Stimulated activated effector memory CD8-positive, alpha-beta T cell treated with anti-CD3 and anti-CD28 coated beads, Interleukin-12 subunit alpha, Interleukin-12 subunit beta, amount 100 ng/mL, for 72 hours (primary cell): ENCODE data around the gene RAB40C.
"Not testable (repeated sequence)": the region's sequence is repeated elsewhere in the genome, so short reads cannot be mapped to it uniquely, and the experiment has no call there.

Source experiments
- ATAC-seq: fragments of 150-1000 bp; cut with Tn5 transposase; 2 replicates; pipeline ENCODE4 v1.10.0; 2021
- DNase-seq, 2 donors: peaks; one replicate each; pipeline ENCODE4 v3.0.0; 2021 to 2022; ENCODE audit warnings: low spot score in 2 of 2
- H3K27ac Mint-ChIP-seq: one replicate; pipeline ENCODE4 v1.8.0; 2022; ENCODE audit warnings: mild to moderate bottlenecking, mixed read lengths
- H3K36me3 Mint-ChIP-seq: one replicate; pipeline ENCODE4 v1.8.0; 2022; ENCODE audit warnings: mild to moderate bottlenecking, mixed read lengths
- H3K4me1 Mint-ChIP-seq: one replicate; pipeline ENCODE4 v1.8.0; 2022; ENCODE audit warnings: mixed read lengths
- H3K4me3 Mint-ChIP-seq: one replicate; pipeline ENCODE4 v1.8.0; 2022; ENCODE audit warnings: mild to moderate bottlenecking, mixed read lengths
- H3K9me3 Mint-ChIP-seq: one replicate; pipeline ENCODE4 v1.8.0; 2022; ENCODE audit warnings: mixed read lengths

Gene RAB40C

GRCh38 chr16:590188-590814 is 435 bp downstream of the RAB40C start:
- Mint-ChIP-seq H3K36me3 (peaks cover 36% of the 10 kb centered on the region), H3K4me1 (peaks cover 58% of the 10 kb centered on the region), H3K4me3 (peak overlapping the region; percentile 94), H3K9me3 (no peaks in the 10 kb centered on the region), H3K27ac (peak overlapping the region; percentile 99)
- DNase-seq (peak in 1 of 2 donors; percentile 67), ATAC-seq (peak; percentile 1)

- Mint-ChIP-seq H3K4me3 (peak overlapping the region; percentile 94), H3K27ac (peak overlapping the region; percentile 77), H3K9me3 (no peaks in the 10 kb centered on the region), H3K4me1 (peaks cover 55% of the 10 kb centered on the region), H3K36me3 (peaks cover 38% of the 10 kb centered on the region)
- no peak for ATAC-seq
- no peak for DNase-seq
Observed at GRCh38 chr16:590815-591200, 942 bp downstream of the RAB40C start.

GRCh38 chr16:591231-591630 is 1.4 kb downstream of the RAB40C start:
- H3K36me3 Mint-ChIP-seq, result peaks cover 43% of the 10 kb centered on the region
- peak overlapping the region; percentile 94 for H3K4me3 Mint-ChIP-seq
- peak overlapping the region; percentile 77 for H3K27ac Mint-ChIP-seq
- peaks cover 58% of the 10 kb centered on the region for H3K4me1 Mint-ChIP-seq
- no peaks in the 10 kb centered on the region for H3K9me3 Mint-ChIP-seq
- DNase-seq, result no peak
- ATAC-seq, result no peak

- Mint-ChIP-seq H3K27ac (peak overlapping the region; percentile 56), H3K36me3 (peaks cover 46% of the 10 kb centered on the region), H3K4me3 (peak overlapping the region; percentile 94), H3K9me3 (no peaks in the 10 kb centered on the region), H3K4me1 (peaks cover 66% of the 10 kb centered on the region)
- no peak for ATAC-seq
- peak in 1 of 2 donors; percentile 2 for DNase-seq
Observed at GRCh38 chr16:591892-592517, 2.1 kb downstream of the RAB40C start.

GRCh38 chr16:592518-593306 is 2.8 kb downstream of the RAB40C start:
- Mint-ChIP-seq H3K9me3 (no peaks in the 10 kb centered on the region), H3K4me3 (no peak overlapping the region), H3K36me3 (peaks cover 45% of the 10 kb centered on the region), H3K27ac (peak overlapping the region; percentile 56), H3K4me1 (peaks cover 61% of the 10 kb centered on the region)
- ATAC-seq (no peak), DNase-seq (no peak)

- DNase-seq (no peak), ATAC-seq (no peak)
- H3K36me3 Mint-ChIP-seq, result peaks cover 38% of the 10 kb centered on the region
- no peak overlapping the region for H3K4me3 Mint-ChIP-seq
- peaks cover 61% of the 10 kb centered on the region for H3K4me1 Mint-ChIP-seq
- H3K9me3 Mint-ChIP-seq, result no peaks in the 10 kb centered on the region
- peak overlapping the region; percentile 43 for H3K27ac Mint-ChIP-seq
Observed at GRCh38 chr16:593406-593805, 3.5 kb downstream of the RAB40C start.

- DNase-seq, result no peak
- no peak overlapping the region for H3K4me3 Mint-ChIP-seq
- H3K36me3 Mint-ChIP-seq, result peaks cover 38% of the 10 kb centered on the region
Observed at GRCh38 chr16:593807-594206, 3.9 kb downstream of the RAB40C start.

GRCh38 chr16:595094-595528 is 5.2 kb downstream of the RAB40C start:
- Mint-ChIP-seq H3K27ac (no peak overlapping the region), H3K4me3 (no peak overlapping the region), H3K9me3 (no peaks in the 10 kb centered on the region), H3K4me1 (peaks cover 61% of the 10 kb centered on the region), H3K36me3 (peaks cover 26% of the 10 kb centered on the region)
- ATAC-seq (no peak), DNase-seq (no peak)

More at GRCh38 chr16:593807-594206, 3.9 kb downstream of the RAB40C start:
- peak overlapping the region; percentile 43 for H3K27ac Mint-ChIP-seq
- H3K4me1 Mint-ChIP-seq, result peaks cover 61% of the 10 kb centered on the region
- no peaks in the 10 kb centered on the region for H3K9me3 Mint-ChIP-seq
- ATAC-seq, result no peak

GRCh38 chr16:595942-596735 is 6.3 kb downstream of the RAB40C start:
- Mint-ChIP-seq H3K4me3 (no peak overlapping the region), H3K9me3 (no peaks in the 10 kb centered on the region), H3K36me3 (peaks cover 21% of the 10 kb centered on the region), H3K4me1 (peaks cover 53% of the 10 kb centered on the region), H3K27ac (peak overlapping the region; percentile 56)
- ATAC-seq (no peak), DNase-seq (no peak)

GRCh38 chr16:596736-597060 is 6.8 kb downstream of the RAB40C start:
- ATAC-seq, result no peak
- H3K27ac Mint-ChIP-seq, result peak overlapping the region; percentile 56
- no peaks in the 10 kb centered on the region for H3K9me3 Mint-ChIP-seq
- no peak overlapping the region for H3K4me3 Mint-ChIP-seq
- H3K4me1 Mint-ChIP-seq, result peaks cover 47% of the 10 kb centered on the region
- DNase-seq, result no peak
- peaks cover 19% of the 10 kb centered on the region for H3K36me3 Mint-ChIP-seq

GRCh38 chr16:597655-598054 is 7.8 kb downstream of the RAB40C start:
- not testable (repeated sequence) for H3K9me3 Mint-ChIP-seq, ATAC-seq, H3K4me3 Mint-ChIP-seq, DNase-seq, H3K27ac Mint-ChIP-seq
- Mint-ChIP-seq H3K36me3 (peaks cover 19% of the 10 kb centered on the region), H3K4me1 (peaks cover 40% of the 10 kb centered on the region)

- Mint-ChIP-seq H3K4me1 (peaks cover 39% of the 10 kb centered on the region), H3K27ac (no peak overlapping the region), H3K9me3 (no peaks in the 10 kb centered on the region), H3K4me3 (no peak overlapping the region), H3K36me3 (peaks cover 19% of the 10 kb centered on the region)
- ATAC-seq, result no peak
- no peak for DNase-seq
Observed at GRCh38 chr16:598823-599739, 9.2 kb downstream of the RAB40C start.

- Mint-ChIP-seq H3K9me3 (no peaks in the 10 kb centered on the region), H3K27ac (no peak overlapping the region), H3K4me3 (no peak overlapping the region), H3K4me1 (peaks cover 28% of the 10 kb centered on the region), H3K36me3 (peaks cover 17% of the 10 kb centered on the region)
- ATAC-seq (no peak), DNase-seq (no peak)
Observed at GRCh38 chr16:600781-601180, 10.9 kb downstream of the RAB40C start.

- Mint-ChIP-seq H3K9me3 (no peaks in the 10 kb centered on the region), H3K36me3 (no peaks in the 10 kb centered on the region), H3K4me1 (peaks cover 24% of the 10 kb centered on the region), H3K27ac (no peak overlapping the region), H3K4me3 (no peak overlapping the region)
- no peak for ATAC-seq
- DNase-seq, result no peak
Observed at GRCh38 chr16:603933-604332, 14.1 kb downstream of the RAB40C start.
